VCaP (cell line): ENCODE results near the gene CNNM1.

Experiments used
- H3K27ac ChIP-seq: fragments of 450-650 bp; 2 replicates; pipeline ENCODE4 v1.5.1; 2017
- TF ChIP-seq, protein P1 (sequence below): fragments of 450-650 bp; conservative IDR thresholded peaks from 2 replicates; pipeline ENCODE4 v1.5.1; 2017; ENCODE audit warnings: mild to moderate bottlenecking, moderate library complexity

The CNNM1 gene

DNA sequence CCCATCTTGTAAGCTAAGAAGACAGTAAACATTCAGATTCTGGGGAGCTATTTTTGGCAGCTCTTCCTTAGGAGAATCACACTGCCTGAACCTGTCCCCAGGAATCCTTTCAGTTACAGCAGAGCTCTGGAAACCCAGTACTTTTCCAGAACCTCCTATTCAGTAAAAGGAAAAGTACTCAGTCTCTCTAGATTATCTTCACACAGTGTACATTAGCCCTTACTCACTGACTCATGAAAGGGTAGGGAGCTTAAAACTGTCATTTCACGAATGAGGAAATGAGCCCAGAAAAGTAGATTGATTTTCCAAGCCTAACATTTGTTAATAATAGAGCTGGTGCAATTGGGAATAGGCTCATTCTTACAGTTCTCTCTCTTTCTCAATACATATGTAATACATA lies 3.9 kb upstream of the CNNM1 start:
- no peak overlapping the region for H3K27ac ChIP-seq

DNA sequence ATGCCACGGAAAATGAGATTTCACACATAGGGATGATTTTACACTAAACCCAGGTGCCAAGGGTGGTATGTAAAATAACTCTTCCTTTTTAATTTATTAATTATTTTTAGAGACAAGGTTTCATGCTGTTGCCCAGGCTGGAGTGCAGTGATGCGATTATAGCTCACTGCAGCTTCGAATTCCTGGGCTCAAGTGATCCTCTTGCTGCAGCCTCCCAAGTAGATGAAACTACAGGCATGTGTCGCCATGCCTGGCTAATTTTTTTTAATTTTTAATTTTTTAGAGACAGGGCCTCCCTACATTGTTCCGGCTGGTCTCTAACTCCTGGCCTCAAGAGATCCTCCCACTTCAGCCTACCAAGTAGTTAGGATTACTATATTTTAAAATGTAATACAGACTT lies 2.3 kb upstream of the CNNM1 start:
- TF ChIP-seq, protein P1, sequence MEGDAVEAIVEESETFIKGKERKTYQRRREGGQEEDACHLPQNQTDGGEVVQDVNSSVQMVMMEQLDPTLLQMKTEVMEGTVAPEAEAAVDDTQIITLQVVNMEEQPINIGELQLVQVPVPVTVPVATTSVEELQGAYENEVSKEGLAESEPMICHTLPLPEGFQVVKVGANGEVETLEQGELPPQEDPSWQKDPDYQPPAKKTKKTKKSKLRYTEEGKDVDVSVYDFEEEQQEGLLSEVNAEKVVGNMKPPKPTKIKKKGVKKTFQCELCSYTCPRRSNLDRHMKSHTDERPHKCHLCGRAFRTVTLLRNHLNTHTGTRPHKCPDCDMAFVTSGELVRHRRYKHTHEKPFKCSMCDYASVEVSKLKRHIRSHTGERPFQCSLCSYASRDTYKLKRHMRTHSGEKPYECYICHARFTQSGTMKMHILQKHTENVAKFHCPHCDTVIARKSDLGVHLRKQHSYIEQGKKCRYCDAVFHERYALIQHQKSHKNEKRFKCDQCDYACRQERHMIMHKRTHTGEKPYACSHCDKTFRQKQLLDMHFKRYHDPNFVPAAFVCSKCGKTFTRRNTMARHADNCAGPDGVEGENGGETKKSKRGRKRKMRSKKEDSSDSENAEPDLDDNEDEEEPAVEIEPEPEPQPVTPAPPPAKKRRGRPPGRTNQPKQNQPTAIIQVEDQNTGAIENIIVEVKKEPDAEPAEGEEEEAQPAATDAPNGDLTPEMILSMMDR: no peak
- H3K27ac ChIP-seq: no peak overlapping the region

More for the DNA sequence above, 3.9 kb upstream of the CNNM1 start:
- TF ChIP-seq, protein P1: no peak

DNA sequence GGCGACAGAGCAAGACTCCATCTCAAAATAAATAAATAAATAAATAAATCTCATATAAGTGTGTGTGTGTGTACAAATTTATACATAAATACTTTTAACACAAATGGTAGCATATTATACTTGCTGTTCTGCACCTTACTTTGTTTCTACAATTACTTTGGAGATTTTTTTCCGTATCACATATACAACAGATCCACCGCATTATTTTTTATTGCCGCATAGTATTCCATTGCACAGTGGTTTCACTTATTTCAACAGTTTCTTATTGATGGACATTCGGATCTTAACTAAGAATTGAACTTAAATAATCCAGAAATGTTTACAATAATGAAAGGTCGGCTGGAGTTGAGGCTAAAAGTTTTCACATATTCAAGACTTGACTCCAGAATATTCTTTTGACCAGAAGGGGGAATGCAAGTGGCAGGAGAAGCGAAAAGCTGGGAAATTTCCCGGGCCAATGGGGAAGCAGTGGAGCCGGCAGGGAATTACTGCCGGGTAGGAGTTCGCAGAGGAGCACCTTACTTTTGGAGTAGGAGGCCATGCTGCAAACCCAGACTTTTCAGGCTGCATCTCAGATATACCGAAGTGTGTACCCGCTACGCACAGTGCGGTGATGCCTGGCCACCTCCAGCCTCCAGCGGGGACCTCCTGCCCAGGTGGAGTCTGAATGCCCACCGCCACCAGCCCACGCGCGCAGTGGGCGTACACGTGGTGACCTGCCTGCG lies 415 bp upstream of the CNNM1 start:
- H3K27ac ChIP-seq: peak overlapping the region; percentile 94
- TF ChIP-seq, protein P1: peak; percentile 44

DNA sequence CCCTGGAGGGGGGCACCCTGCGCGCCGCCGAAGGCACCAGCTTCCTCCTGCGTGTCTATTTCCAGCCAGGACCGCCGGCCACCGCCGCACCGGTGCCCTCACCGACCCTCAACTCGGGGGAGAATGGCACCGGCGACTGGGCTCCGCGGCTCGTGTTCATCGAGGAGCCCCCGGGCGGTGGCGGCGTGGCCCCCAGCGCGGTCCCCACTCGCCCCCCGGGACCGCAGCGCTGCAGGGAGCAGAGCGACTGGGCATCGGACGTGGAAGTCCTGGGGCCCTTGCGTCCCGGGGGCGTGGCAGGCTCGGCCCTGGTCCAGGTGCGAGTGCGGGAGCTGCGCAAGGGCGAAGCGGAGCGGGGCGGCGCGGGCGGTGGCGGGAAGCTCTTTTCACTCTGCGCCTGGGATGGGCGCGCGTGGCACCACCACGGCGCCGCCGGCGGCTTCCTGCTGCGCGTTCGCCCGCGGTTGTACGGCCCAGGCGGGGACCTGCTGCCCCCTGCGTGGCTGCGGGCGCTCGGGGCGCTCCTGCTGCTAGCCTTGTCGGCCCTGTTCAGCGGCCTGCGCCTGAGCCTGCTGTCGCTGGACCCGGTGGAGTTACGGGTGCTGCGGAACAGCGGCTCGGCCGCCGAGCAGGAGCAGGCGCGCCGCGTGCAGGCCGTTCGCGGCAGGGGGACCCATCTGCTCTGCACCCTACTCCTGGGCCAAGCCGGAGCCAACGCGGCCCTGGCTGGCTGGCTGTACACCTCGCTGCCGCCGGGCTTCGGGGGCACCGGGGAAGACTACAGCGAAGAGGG lies 594 bp downstream of the CNNM1 start:
- peak overlapping the region; percentile 94 for H3K27ac ChIP-seq
- TF ChIP-seq, protein P1: no peak; the same call in 1 of the 2 replicates

DNA sequence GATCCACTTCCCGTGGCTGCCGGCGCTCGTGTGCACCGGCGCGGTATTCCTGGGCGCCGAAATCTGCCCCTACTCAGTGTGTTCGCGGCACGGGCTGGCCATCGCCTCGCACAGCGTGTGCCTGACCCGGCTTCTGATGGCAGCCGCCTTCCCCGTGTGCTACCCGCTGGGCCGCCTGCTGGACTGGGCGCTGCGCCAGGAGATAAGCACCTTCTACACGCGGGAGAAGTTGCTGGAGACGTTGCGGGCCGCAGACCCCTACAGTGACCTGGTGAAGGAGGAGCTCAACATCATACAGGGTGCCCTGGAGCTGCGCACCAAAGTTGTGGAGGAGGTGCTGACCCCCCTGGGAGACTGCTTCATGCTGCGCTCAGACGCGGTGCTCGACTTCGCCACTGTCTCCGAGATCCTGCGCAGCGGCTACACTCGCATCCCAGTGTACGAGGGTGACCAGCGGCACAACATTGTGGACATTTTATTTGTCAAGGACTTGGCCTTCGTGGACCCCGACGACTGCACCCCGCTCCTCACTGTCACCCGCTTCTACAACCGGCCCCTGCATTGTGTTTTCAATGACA lies 1.3 kb downstream of the CNNM1 start:
- peak overlapping the region; percentile 94 for H3K27ac ChIP-seq
- TF ChIP-seq, protein P1: no peak; the same call in 1 of the 2 replicates

DNA sequence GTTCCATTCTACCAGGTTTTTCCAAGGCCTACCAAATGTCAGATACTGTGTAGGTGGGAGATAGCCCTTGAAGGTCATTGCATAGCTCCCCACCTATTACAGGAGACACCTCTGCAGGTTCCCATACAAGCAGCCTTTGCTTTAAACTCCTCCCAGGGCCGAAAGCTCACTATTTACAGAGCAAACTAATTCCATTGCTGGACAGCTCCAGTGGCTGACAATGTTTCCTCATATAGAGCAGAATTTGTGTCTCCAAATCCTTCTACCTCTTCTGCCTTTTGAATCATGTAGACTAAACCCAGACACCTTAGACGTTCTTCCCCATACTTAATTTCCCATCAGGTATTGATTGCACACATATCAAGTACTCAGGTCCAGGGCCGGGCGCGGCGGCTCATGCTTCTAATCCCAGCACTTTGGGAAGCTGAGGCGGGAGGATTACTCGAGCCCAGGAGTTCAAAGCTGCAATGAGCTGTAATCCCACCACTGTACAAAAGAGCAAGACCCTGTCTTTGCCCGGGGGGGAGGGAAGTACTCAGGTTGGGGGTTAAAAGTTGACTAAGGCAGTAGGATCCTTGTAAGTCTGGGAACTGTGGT lies 2.1 kb downstream of the CNNM1 start:
- TF ChIP-seq, protein P1: no peak
- peak overlapping the region; percentile 94 for H3K27ac ChIP-seq

DNA sequence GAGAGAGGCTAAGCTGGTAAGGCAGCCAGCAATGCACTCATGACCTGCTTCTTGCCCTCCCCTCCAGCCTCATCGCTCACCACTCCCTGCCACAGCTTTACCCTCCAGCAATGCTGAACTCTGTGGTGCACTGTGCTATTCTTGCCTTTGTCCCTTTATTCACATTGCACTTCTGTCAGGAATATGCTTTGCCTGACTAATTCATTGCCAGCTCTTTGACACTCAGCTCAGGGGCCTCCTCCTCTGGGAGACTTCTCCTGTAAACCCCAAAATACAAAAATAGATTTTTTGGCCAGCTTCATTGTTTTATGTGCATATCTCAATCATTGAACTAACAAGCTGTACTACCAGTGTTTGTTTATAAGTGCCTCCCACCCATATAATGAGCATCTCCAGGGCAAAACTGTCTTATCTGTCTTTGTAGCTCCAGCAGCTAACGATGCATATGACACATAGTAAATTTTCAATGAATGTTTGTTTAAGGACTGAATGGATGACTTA lies 8.2 kb downstream of the CNNM1 start:
- peak overlapping the region; percentile 78 for H3K27ac ChIP-seq

More for the DNA sequence above, 8.2 kb downstream of the CNNM1 start:
- TF ChIP-seq, protein P1: no peak
